ENCODE results near the gene ZSCAN20. TPM values are rescaled to one million over a fixed set of nuclear protein-coding genes. Genes with fewer than 3 reads are reported as not detected.

ZSCAN20 gene
- total RNA-seq, 4 donors from 2014 or later, result 3.7 to 5.7 (median 4.7) TPM

Other genes starting within 250 kb of the ZSCAN20 start
- 100 to 1,000 TPM in 1 of 4 donors, 10 to 100 TPM in 1, 1 to 10 TPM in 2; 7.9 to 121 (median 12.1) TPM for gene ZNF362, start 216.2 kb upstream of the ZSCAN20 start, total RNA-seq
- gene A3GALT2, start 151.5 kb upstream of the ZSCAN20 start, total RNA-seq, result not detected
- 10 to 100 TPM; 52.7 to 68.9 (median 59.8) TPM for gene PHC2, start 41.5 kb upstream of the ZSCAN20 start, total RNA-seq

All from transverse colon (tissue), 4 donors.